Measurements from ENCODE around the gene PARD3.
"Not testable (repeated sequence)": the region's sequence is repeated elsewhere in the genome, so short reads cannot be mapped to it uniquely, and the experiment has no call there.

Gene PARD3

DNA sequence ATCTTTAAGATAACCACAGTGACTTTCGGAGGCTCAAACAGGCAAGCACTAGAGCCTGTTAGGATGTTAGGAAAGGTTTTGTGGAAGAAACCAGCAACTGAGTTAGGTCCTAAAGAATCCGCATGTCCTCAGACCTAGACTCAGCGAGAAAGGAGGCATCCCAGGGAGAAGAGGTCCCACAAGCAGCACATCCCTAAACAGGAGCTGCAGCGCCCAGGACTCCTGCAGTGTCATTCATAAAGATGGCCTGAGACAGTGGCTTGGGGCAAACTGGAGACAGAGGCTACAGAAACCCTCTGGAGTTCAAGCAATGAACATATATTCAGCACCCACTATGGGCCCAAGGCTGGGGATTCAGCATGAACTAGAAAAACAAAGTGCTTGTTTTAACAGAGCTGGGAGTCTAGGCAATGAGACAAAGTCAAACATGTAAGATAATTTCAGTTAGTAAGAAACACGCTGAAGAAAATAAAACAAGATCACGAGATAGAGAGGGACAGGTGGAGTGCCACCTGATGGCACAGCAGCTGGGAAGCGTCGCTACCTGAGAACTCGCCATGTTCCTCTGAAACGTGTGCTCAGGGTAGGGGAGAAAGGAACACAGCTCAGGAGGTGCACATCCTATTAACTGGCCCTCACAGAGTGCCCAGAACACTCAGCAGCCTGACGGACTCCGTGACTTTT lies 48.1 kb downstream of the PARD3 start:
- no peak for DNase-seq (ENCODE audit: low spot score)

DNA sequence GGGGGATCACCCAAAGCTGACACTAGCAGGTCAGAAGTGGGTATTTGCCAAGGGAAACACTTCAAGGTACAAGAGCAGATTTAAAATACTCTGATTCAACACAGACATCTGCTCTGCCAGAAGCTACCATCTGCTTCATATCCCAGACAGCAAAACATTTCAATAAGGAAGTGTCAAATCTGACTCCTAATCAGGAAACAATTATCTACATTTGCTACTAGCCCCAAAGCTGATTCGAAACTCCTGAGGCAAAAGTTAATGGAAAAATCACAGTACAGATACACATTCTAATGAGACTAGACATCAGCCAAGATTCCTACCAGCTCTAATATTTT lies 48.9 kb downstream of the PARD3 start:
- no peak for DNase-seq (ENCODE audit: low spot score)

DNA sequence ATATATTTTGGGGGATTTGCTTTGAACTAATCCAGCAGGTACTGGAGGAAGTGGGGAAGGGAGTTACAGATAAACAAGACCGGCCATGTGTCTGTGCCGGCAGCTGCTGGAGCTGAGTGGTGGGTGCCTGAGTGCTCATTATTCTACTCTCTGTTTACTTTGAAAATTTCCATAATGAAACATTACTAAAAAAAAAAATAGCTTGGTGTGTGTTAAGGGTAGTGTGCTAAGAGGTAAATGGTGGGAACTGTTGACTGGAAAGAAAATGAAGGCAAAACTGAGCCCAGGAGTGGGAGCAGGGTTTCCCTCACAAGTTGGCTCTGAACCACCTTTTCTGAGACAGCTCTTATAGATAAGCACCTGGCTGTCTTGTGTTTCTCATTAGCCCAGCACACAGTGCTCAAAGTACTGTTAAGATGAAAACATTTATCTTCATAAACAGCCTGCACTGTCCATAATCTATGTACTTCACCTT lies 50.6 kb downstream of the PARD3 start:
- DNase-seq (ENCODE audit: low spot score): no peak

DNA sequence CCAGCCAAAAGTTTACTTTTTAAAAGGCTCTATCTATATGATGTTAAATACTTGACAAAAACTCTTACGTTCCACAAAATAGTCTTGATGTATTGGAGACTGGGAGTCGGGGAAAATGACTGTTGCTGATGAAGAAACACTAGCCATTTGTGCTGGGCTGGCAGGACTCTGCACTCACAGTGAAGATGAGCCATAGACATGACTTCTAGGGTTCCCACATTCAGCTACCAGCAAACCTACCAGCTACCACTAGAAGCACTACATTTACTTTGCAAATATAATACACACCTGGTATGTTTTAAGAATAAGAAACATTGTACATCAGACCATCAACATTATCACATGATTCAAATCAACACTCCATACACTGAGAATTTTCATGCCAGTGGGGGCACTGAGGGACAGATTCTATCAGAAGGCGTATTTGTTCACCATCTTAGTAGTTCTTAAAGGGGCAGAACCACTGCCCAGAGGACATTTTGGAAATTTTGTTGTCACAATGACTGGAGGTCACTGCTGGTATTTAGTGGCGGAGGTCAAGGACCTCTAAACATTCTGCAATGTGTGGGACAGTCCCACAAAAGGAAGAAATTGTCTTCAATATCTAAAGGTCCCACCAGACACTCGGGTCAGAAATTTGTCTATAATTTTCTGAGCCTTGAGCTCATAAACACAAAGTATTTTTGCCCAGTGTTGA lies 52.3 kb downstream of the PARD3 start:
- DNase-seq (ENCODE audit: low spot score): no peak

DNA sequence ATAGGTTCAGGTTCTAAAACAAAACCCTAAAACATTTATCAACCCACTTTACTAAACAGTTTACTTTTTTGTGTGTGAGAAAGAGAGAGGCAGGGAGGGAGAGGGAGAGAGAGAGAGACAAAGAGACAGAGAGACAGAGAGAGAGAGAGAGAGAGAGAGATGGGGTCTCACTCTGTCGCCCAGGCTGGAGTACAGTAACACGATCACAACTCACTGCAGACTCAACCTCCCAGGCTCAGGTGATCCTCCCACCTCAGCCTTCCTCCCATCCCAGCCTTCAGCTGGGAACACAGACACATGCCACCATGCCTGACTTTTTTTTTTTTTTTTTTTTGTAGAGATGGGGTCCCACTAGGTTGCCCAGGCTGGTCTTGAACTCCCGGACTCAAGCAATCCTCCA lies 52.9 kb downstream of the PARD3 start:
- no peak for DNase-seq (ENCODE audit: low spot score)

DNA sequence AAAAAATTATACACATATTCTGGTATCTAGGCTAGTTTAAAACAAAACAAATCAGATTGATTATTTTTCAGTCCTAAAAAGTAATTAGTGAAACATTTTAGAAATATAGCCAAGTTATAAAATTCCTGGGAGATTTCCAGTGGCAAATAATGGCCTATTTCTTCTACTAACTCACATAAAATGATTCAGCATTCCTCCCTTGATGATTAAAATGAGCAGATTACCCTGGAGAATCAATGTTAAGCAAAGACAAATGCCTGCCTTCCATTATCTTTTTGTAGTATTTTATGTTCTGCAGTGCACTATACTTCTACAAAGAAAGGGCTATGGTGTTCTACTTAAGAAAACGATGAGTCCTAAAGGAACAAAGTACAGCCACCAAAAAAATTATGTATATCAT lies 53.6 kb downstream of the PARD3 start:
- DNase-seq (ENCODE audit: low spot score): no peak

DNA sequence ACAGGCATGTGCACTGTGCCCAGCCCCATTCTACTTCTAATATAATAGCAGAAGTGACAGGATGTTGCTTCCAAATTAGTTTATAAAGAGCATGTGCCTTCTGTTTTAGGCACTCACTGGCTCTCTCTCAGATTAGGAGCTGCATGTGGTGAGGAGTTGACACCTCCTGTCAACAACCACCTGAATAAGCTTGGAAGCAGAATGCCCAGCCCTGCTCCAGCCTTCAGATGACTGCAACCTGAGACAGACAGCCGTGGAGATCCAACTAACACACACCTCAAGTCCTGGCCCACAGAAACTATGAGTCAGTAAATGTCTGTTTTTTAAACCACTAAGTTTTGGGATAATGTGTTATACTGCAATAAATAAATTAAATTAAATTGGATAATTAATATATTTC lies 54.5 kb downstream of the PARD3 start:
- no peak for DNase-seq (ENCODE audit: low spot score)

DNA sequence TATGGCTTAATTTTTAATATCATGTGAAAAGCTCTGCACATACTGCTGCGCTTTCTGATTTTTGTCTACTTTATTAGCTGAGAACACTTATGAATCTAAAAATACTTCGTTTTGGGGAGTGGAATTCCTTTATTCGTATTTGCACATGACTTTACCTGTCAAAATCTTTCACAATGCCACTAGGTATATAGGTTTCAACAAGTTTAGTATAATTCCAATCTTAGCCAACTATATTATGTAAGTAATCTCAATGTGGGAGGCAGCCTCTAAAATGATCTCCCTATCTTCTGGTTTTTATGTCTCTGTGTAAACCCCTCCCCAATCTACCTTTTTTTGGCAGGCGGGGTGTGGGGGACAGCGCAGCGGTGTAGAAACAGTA lies 55.3 kb downstream of the PARD3 start:
- no peak for DNase-seq (ENCODE audit: low spot score)

DNA sequence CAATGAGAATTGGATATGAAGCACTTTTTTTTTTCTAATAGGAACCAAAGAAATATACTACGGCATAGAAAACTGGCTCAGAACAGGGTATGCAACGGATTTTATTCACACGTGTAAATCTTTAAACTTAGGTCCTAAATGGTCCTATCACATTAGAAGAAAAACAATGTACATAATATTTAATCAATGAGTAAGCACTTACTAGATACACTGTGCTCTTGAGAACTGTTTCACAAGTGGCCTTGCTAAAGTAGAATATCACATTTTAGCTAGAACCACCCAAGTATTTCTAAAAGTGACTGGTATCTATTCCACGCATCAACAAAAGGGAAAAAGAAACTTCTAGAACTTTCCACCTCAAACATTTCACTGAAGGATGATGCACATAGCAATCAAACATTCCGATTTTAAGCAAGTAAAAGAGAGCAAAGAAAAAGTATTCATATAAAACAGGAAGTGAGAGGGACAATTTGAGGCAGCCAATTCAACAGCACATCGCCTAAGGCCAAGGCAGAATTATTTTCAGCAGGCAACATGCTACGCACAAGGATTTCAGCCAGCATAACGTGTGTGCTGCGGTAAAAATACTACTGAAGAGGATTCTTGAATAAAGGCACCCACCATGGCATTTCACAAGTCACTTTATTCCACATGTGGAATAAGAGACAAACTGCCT lies 55.8 kb downstream of the PARD3 start:
- no peak for DNase-seq (ENCODE audit: low spot score)

DNA sequence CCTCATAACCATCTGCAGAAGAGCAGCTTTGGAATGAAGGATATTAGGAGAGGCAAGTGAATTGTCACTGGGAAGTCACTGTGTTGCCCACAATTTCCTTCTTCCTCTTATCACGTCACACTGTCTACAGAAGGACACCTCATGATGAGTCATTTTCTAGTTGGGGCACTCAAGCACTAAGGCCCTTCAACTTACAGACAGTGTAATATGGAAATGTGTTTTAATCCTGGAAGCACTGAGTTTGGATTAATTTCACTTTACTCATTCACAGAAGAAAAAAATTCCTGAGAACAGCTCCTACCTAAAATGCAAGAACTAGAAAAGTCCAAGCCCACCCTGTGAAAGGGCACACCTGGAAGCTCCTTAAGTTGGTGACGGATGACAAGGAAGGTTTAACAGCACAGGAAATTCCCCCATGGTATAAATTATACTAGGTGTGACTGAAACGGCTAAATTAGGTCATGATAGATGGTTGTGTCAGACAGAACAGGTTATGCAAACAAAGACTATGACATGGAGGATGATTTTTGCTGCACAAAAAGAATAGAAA lies 56.6 kb downstream of the PARD3 start:
- DNase-seq (ENCODE audit: low spot score): no peak

DNA sequence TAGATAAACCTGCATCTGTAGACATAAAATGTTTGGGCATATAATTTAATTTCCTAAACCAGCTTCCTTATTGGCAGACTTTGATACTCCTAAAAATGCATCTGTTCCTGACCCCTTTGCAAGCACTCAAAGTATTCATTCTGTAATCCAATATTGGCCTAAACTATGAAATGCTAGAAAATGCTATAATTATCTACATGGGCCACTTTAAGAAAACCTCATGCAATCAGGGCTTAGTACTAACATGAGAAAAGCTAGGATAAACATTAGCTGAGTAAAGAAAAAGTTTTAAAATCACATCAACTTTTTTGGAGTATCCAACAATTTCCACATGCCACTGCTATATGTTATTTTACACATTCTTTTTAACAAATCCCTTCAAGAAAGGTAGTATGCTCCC lies 57.2 kb downstream of the PARD3 start:
- DNase-seq (ENCODE audit: low spot score): no peak

DNA sequence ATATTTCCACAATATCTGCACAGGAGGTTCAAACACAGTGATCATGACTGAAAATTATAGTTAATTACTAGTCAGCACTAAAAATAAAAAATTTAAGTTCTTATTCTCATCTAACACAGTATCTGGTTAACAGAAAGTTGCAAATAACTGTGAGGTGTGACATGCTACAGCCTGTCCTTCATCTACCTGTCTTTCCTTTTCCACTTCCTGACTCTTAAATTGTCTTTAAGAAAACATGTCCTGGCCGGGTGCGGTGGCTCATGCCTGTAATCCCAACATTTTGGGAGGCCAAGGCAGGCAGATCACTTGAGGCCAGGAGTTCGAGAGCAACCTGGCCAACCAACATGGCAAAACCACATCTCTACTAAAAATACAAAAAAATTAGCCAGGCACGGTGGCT lies 57.9 kb downstream of the PARD3 start:
- DNase-seq (ENCODE audit: low spot score): not testable (repeated sequence)

DNA sequence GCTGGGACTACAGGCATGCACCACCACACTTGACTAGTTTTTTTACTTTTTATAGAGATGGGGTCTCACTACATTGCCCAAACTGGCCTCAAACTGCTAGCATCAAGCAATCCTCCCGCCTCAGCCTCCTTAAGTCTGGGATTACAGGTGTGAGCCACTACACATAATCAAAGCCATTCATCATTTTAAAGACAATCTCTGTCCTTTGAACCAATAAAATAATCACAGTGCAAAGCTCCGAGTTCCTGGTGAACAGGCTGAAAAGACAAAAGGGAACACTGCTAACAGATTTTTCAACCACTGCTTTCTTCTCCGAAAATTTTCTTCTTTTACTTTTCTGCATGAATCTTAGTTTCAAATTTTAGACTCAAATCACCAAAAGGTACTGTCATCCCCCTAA lies 58.5 kb downstream of the PARD3 start:
- no peak for DNase-seq (ENCODE audit: low spot score)

DNA sequence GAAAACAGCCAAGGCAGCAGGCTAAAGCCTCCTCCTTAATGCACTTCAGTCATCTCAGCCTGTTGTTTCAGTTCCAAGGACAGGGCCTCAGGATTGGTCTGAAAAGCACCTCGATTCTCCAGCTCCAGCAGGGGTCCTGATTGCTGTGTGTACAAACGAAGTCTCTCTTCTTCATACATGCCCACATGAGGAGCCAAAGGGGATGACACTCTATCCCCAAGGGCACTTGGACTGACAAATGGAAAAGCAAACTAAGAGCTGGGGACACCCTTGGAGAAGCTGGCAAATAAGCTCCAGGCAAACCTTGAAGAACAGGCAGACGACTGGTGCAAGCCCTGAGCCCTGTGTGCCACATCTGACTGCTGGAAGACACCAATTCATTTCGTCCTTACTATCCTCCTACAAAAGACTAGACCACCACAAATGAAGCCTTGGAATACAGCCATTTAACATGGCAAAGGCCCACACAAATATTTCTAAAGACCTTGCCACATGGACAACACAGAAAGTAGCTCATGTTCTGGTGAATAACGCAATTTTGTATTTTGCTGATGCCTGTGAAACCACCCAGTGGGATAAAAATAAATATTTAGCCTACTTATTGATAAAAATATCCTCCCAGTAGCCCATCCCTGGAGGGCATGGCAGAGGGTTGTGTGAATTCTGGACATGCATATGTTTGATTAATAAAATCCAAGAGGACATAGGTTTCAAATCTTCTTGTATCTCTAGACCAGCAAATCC lies 61.9 kb downstream of the PARD3 start:
- DNase-seq (ENCODE audit: low spot score): no peak

DNA sequence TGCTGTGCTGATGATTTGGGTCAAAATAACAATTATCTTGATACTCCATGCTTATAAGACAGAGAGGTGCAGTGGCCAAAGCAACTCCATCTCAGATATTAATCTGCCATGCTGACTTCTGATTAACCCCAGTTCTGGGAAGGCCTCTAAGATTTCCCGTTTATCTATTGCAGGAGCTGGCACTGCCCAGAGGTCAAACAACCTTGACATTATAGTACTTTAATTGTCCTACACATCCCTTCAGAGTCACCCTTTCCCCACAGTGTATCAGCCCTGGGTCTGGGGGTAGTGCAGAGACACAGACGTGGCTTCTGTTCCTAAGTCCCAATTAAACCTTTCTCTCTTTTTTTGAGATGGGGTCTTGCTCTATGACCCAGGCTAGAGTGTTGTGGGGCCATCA lies 63.8 kb downstream of the PARD3 start:
- DNase-seq (ENCODE audit: low spot score): no peak

DNA sequence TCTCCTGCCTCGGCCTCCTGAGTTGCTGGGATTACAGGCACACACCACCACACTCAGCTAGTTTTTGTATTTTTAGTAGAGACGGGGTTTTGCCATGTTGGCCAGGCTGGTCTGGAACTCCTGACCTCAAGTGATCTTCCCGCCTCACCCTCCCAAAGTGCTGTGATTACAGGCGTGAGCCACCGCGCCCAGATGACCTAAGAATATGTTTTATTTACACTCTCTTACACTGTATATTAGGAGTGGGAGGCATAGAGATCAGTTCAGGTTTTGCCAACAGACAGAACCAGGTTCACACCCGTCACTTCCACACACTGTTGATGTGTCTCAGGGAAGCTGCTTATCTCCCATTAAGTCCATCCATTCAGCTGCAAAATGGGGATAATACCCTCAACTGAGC lies 64.3 kb downstream of the PARD3 start:
- DNase-seq (ENCODE audit: low spot score): not testable (repeated sequence)

DNA sequence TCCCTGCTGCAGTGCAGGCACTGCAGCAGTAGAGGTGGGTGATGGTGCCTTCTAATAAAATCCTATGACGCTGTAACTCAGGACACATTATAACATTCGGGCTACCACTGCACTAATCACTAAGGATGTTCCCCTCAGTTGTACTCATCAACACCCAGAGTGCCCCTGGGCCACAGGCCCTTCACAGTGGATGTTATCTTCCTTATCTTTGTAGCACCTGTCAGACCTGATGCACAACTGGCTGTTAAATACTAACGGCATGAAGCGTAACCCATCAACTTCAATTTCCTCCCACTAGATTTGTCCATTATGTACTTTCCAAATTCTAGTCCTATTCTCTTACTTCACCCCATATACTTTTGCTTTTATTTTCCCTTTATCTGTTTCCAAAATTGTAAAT lies 66.3 kb downstream of the PARD3 start:
- no peak for DNase-seq (ENCODE audit: low spot score)

DNA sequence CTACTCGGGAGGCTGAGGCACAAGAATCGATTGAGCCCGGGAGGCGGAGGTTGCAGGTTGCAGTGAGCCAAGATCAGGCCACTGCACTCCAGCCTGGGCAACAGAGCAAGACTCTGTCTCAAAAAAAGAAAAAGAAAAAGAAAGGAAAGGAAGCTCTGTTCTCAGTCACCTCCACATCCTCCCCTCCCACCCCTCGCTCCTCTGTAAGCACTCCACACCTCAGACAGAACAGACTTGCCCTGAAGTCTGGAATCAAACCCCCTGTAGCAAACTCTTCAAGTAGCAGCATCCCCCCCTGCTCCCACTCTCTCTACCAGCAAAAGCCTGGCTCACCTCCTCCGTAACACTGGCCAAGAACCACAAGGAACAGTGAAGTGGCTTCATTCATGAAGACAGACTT lies 66.7 kb downstream of the PARD3 start:
- DNase-seq (ENCODE audit: low spot score): no peak

DNA sequence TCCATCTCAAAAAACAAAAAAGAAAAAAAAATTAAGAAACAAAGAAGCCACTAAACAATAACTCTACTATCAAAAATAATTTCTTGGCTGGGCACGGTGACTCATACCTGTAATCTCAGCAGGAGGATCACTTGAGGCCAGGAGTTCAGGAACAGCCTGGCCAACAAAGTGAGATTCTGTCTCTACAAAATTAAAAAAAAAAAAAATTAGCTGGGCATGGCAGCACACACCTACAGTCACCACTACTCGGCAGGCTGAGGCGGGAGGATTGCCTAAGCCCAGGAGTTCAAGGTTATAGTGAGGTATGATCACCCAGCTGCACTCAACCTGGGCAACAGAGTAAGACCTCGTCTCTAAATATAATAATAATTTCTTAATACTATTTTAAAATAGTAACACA lies 69.0 kb downstream of the PARD3 start:
- DNase-seq (ENCODE audit: low spot score): no peak

DNA sequence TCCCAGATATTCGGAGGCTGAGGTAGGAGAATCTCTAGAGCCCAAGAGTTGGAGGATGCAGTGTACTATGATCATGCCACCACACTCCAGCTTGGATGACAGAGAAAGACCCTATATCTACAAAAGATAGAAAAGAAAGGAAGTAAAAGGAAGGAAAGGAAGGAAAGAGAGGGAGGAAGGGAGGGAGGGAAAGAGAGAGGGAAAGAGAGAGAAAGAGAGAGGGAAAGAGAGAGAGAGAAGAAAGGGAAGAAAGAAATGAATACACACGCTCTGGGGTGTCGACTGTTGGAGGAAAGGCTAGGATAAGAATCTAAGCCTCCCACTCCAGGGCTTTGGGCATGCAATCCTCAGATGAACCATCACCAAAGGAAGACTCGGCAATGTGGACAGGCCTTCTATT lies 69.9 kb downstream of the PARD3 start:
- DNase-seq (ENCODE audit: low spot score): no peak

DNA sequence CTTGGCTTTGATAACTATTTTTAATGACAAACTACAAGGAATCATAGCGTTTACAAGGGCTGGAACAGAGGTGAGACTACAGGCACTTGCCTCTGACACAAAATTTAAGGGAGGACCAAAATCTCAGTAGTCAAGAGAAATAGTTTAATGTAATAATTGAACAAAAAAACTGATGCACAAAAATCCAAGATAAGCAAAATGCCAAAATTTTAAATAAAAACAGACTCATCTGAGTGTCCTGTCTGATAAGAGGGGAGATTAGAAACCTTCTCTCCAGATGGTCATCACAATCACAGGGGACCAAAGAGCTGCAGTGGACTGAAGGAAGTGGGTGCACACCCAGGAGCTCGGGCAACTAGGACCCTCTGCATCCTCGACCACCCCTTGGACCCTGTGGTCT lies 70.5 kb downstream of the PARD3 start:
- no peak for DNase-seq (ENCODE audit: low spot score)

DNA sequence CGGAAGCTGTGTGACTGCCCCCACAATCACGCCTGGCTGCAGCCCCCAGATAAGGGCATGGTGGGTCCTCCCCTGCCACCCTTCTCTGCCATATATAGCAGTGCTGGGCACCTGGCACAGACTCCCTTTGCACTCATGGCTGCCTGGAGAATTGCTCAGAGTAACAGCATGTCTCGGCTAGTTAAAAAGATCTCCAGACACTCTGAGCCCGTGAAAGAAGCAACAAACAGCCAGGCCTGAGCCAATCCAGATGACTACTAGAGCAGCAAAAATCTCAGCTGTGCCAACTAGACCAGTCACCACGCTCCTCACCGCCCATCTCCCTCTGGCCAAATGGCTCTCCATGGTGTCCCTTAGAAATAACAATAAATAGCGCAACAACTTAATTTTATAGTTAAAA lies 71.3 kb downstream of the PARD3 start:
- DNase-seq (ENCODE audit: low spot score): no peak

DNA sequence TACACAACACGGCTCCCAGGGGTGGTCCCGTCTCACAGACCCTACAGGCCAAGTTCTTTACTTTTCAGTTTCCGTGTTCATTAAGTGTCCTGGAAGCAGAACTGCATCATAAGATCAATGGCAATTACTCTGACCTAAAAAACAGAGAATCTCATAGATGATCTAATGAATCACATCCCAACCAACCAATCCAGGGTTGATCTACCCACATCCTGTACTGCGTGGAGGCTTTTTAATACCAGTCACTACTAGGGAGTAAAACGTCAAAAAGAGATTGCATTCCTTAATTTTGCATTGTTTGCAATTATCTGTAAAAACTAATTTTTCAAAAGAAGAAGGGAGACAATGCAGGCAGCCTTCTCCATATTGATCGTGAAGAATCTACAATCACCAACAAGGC lies 72.6 kb downstream of the PARD3 start:
- DNase-seq (ENCODE audit: low spot score): no peak
